ENCODE measurements around the gene CDK5RAP3. TPM values are rescaled to one million over a fixed set of nuclear protein-coding genes. Genes with fewer than 3 reads are reported as not detected.
A peak's percentile ranks its signal among the peaks of the same experiment; 100 is the strongest.

CDK5RAP3 gene
- total and polyA plus RNA-seq, 7 donors: 21.0 to 44.1 (median 29.9) TPM

DNA sequence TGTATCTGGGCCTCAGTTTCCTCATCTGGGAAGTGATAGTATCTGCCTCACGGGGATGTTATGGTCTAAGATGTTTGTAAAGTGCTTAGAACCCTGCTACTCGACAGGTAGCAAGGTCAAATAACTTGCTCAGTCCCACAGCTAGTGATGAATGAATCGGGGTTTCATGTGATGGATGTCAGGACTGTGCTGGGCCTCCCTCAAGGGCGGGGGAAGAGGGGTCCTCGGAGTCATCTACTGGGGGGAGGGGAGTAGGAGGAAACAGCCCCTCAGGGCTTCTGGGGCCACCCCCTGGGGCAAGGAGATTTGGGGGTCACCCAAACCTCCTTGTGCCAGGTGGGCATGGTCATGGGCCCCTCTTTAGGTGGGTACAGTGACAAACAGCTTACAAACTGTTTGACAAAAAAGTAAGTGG, 28.8 kb upstream of the CDK5RAP3 start:
- no peak for DNase-seq
- Histone ChIP-seq H3K27me3 (ENCODE audit: insufficient read depth in 3 of 3, low read length in 2 of 3) (no peaks in the 10 kb centered on the region), H3K4me1 (peaks cover 16% of the 10 kb centered on the region), H3K27ac (peak overlapping the region; percentile 94), H3K36me3 (ENCODE audit: insufficient read depth in 1 of 2, low read depth in 1 of 2) (peaks cover 4 to 36% of the 10 kb centered on the region in 2 donors), H3K4me3 (peak overlapping the region; percentile 99), H3K9me3 (no peaks in the 10 kb centered on the region)
- intact Hi-C loops (cut with DNase I): no loop called here
- ATAC-seq: no peak
- WGBS, 3 donors: 13 to 24% (median 20%) methylated on average over 5 of the region's 5 CpGs
- TF ChIP-seq, protein P1, sequence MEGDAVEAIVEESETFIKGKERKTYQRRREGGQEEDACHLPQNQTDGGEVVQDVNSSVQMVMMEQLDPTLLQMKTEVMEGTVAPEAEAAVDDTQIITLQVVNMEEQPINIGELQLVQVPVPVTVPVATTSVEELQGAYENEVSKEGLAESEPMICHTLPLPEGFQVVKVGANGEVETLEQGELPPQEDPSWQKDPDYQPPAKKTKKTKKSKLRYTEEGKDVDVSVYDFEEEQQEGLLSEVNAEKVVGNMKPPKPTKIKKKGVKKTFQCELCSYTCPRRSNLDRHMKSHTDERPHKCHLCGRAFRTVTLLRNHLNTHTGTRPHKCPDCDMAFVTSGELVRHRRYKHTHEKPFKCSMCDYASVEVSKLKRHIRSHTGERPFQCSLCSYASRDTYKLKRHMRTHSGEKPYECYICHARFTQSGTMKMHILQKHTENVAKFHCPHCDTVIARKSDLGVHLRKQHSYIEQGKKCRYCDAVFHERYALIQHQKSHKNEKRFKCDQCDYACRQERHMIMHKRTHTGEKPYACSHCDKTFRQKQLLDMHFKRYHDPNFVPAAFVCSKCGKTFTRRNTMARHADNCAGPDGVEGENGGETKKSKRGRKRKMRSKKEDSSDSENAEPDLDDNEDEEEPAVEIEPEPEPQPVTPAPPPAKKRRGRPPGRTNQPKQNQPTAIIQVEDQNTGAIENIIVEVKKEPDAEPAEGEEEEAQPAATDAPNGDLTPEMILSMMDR (IDR thresholded peaks at IDR 0.05): no peak

DNA sequence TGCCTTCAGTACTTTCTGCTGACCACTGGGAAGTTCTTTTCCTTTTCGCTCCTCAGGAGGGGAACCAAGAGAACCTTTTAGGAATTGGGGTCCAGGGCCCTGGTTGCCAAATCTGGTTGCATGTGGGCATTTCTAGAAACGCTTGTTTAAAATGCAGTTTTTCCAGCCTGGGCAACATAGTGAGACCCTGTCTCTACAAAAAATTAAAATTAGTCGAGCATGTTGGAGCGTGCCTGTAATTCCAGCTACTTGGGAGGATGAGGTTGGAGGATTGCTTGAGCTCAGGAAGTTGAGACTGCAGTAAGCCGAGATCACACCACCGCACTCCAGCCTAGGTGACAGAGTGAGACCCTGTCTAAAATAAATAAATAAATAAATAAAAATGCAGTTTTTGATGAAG, 28.3 kb upstream of the CDK5RAP3 start:
- 70 to 76% (median 70%) methylated on average over 6 of the region's 6 CpGs for WGBS, 3 donors
- no peaks in the 10 kb centered on the region for H3K9me3 ChIP-seq
- no peaks in the 10 kb centered on the region for H3K27me3 ChIP-seq (ENCODE audit: insufficient read depth in 3 of 3, low read length in 2 of 3)
- H3K27ac ChIP-seq: peak overlapping the region; percentile 94
- peaks cover 4 to 37% of the 10 kb centered on the region in 2 donors for H3K36me3 ChIP-seq (ENCODE audit: insufficient read depth in 1 of 2, low read depth in 1 of 2)
- intact Hi-C loops (cut with DNase I): no loop called here
- peaks cover 16% of the 10 kb centered on the region for H3K4me1 ChIP-seq
- H3K4me3 ChIP-seq: peak overlapping the region; percentile 99
- no peak for DNase-seq
- TF ChIP-seq, protein P1 (IDR thresholded peaks at IDR 0.05): no peak
- no peak for ATAC-seq

DNA sequence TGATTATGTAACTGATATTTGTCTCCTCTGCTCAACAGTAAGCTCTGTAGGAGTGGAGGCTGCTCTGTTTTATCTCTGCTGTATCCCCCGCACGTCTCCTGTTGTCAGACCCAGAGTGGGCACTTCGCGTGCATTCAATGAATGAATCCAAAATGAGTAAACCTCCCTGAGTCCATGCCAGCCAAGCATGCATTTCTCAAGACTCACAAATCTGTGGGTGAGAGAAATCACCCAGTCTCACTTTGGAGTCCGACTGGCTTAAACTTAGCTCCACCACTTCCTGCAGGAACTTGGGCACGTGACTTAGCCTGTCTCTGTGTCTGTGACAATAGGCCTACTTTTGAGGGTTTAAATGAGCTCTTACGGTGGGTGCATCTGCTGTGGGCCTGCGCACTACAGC, 25.8 kb upstream of the CDK5RAP3 start:
- peaks cover 4 to 47% of the 10 kb centered on the region in 2 donors for H3K36me3 ChIP-seq (ENCODE audit: insufficient read depth in 1 of 2, low read depth in 1 of 2)
- H3K27ac ChIP-seq: peak overlapping the region; percentile 71
- WGBS, 3 donors: 81 to 84% (median 82%) methylated on average over 8 of the region's 8 CpGs
- no peak for DNase-seq
- TF ChIP-seq, protein P1 (IDR thresholded peaks at IDR 0.05): no peak
- peaks cover 32% of the 10 kb centered on the region for H3K4me1 ChIP-seq
- no peaks in the 10 kb centered on the region for H3K27me3 ChIP-seq (ENCODE audit: insufficient read depth in 3 of 3, low read length in 2 of 3)
- no peaks in the 10 kb centered on the region for H3K9me3 ChIP-seq
- intact Hi-C loops (cut with DNase I): loop anchor here (5.0 kb wide), 2 partner anchors 38 to 48 kb away; partner anchors contain the start of gene SP2 (in 1 of the 2)
- ATAC-seq: no peak
- no peak overlapping the region for H3K4me3 ChIP-seq

DNA sequence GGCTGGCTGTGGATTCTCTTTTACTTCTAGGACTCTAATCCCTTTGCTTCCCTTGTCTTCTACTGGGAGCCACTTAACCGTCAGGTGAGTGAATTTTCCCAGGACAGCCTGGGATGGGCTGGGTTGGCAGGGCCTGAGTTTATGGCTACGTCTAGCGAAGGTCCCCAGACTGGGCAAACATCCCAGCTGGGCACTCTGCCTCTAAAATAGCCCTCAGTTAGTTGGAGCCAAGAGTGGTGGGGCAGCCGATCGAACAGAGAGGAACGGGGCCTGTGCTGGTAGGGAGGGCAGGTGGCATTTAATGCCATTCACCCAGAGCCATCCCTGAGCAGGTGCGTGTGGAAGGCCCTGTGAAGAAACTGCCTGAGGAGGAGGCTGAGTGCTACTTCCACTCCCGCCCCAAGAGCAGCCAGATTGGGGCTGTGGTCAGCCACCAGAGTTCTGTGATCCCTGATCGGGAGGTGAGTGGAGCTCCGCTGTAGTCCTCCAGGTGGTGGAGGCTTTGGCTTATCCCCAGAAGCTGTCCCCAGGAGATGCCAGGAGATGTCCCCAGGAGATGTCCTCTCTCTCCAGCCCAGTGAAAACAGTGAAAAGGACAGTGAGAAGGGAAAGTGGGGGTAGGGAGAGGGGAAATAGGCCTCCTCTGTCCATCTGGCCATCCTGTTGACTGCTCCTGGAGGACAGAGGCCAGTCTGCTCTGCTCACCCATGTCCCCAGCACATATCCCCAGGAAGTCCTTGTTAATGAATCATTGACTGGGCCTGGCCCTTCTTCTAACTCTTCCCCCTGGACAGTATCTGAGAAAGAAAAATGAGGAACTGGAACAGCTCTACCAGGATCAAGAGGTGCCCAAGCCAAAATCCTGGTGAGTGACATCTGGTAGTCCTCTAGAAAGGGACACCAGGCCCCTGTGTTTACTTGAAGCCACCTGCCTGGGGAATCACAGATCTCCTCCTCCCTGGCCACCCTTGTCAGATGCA, 25.1 kb upstream of the CDK5RAP3 start:
- intact Hi-C loops (cut with DNase I): loop anchor here (5.0 kb wide), 2 partner anchors 39 to 49 kb away; partner anchors contain the start of gene SP2 (in 1 of the 2)
- DNase-seq: no peak
- no peak for ATAC-seq
- Histone ChIP-seq H3K27ac (peak overlapping the region; percentile 71), H3K36me3 (ENCODE audit: insufficient read depth in 1 of 2, low read depth in 1 of 2) (peaks cover 4 to 48% of the 10 kb centered on the region in 2 donors), H3K9me3 (no peaks in the 10 kb centered on the region), H3K4me1 (peaks cover 32% of the 10 kb centered on the region), H3K27me3 (ENCODE audit: insufficient read depth in 3 of 3, low read length in 2 of 3) (no peaks in the 10 kb centered on the region), H3K4me3 (no peak overlapping the region)
- WGBS, 3 donors: 56 to 69% (median 58%) methylated on average over 10 of the region's 10 CpGs
- TF ChIP-seq, protein P1 (IDR thresholded peaks at IDR 0.05): no peak

All from psoas muscle (tissue), 8 donors.